Measurements from ENCODE around the gene DNAJC13.
A peak's percentile ranks its signal among the peaks of the same experiment; 100 is the strongest.

The DNAJC13 gene

DNA sequence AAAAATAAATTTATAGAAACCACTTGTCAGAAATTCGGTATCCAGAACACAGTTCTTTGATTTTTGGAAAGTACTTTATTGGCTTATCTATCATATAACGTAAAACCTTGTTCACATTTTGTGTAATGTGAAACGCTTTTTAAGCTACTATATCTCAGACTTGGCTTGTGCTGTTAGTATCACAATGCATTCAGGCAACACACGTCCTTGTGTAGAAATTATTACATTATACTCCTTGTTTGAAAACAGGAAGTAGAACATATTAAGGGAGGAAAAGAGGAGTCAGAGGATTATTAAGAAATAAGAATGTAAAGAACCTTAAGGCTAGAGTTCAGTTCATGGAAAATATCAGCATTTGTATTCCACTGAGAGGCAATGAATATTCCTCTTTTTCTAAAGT, 1.6 kb downstream of the DNAJC13 start:
- H3K4me3 ChIP-seq: peak overlapping the region; percentile 96
- H3K4me1 ChIP-seq: no peaks in the 10 kb centered on the region; the same call in 1 of the 2 replicates
- no peak for DNase-seq (ENCODE audit: low spot score in 2 of 2)
- in situ Hi-C loops (cut with MboI; ENCODE audit: low sequenced_read_pairs): no loop called here
- no peaks in the 10 kb centered on the region for H3K27me3 ChIP-seq (ENCODE audit: low read depth)
- H3K9me3 ChIP-seq: no peaks in the 10 kb centered on the region
- H3K36me3 ChIP-seq (replicated peaks): 0 out of 2 replicates have a peak, but pooled peaks cover 4% of the 10 kb centered on the region

DNA sequence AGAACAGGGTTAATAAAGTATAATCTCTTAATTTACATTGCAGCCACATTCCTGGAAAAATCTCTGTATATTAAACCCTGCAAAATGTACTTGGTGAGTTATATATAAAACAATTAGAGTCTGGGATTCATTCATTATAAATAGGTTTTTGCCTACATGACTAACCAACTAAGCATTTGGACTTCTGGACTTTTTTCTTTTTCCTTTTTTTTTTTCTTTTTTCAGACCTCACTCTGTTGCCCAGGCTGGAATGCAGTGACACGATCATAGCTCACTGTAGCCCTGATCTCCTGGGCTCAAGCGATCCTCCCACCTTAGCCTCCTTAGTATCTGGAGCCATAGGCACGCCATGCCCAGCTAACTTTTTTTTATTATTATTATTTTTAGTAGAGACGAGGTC, 4.5 kb downstream of the DNAJC13 start:
- in situ Hi-C loops (cut with MboI; ENCODE audit: low sequenced_read_pairs): no loop called here
- Histone ChIP-seq H3K4me3 (no peak overlapping the region), H3K27me3 (ENCODE audit: low read depth) (no peaks in the 10 kb centered on the region), H3K9me3 (no peaks in the 10 kb centered on the region), H3K36me3 (replicated peaks) (0 out of 2 replicates have a peak, but pooled peaks cover 4% of the 10 kb centered on the region), H3K4me1 (no peaks in the 10 kb centered on the region; the same call in 1 of the 2 replicates)
- no peak for DNase-seq (ENCODE audit: low spot score in 2 of 2)

DNA sequence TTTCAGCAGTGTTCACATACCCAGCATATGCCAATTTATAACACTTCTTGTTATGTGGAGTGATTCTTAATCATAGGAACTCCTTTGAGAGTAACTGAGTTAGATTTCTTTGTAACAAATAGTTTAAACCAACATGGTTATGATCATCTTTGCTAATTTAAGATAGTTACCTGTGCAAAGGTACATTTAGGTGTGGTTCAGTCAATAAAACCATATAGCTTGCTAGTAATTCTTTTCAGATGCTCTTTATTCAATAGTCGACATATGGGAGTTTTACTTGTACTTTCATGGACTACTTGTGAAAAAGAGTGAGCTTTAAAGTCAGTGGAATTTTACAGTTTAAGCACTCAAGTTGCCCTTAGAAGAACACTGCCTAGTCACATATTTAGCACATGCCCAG, 5.2 kb downstream of the DNAJC13 start:
- no peaks in the 10 kb centered on the region for H3K27me3 ChIP-seq (ENCODE audit: low read depth)
- H3K4me1 ChIP-seq: no peaks in the 10 kb centered on the region; the same call in 1 of the 2 replicates
- DNase-seq (ENCODE audit: low spot score in 2 of 2): no peak
- no peaks in the 10 kb centered on the region for H3K9me3 ChIP-seq
- H3K4me3 ChIP-seq: no peak overlapping the region
- in situ Hi-C loops (cut with MboI; ENCODE audit: low sequenced_read_pairs): no loop called here
- H3K36me3 ChIP-seq (replicated peaks): 0 out of 2 replicates have a peak, but pooled peaks cover 2% of the 10 kb centered on the region

DNA sequence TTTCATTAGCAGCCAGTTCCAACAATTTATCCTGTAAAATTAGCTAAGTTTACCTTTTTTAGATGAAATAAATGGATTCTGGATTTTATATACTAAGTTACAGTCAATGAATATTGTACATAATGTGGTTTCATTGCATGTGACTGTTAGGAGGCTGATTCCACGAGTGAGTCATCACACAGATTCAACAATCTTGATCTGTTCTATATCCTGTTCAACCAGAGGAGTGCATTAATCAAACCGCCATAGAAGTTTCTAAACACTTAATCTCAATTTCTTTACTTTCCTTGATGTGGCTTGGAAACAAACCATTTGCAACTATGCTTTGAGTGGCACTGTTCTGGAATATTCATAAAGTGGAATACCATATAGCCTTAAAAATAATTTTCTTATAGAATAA, 15.3 kb downstream of the DNAJC13 start:
- no peak for DNase-seq (ENCODE audit: low spot score in 2 of 2)
- in situ Hi-C loops (cut with MboI; ENCODE audit: low sequenced_read_pairs): no loop called here
- H3K36me3 ChIP-seq (replicated peaks): no peaks in the 10 kb centered on the region
- no peaks in the 10 kb centered on the region for H3K4me1 ChIP-seq
- H3K27me3 ChIP-seq (ENCODE audit: low read depth): no peaks in the 10 kb centered on the region
- no peak overlapping the region for H3K4me3 ChIP-seq
- no peaks in the 10 kb centered on the region for H3K9me3 ChIP-seq

DNA sequence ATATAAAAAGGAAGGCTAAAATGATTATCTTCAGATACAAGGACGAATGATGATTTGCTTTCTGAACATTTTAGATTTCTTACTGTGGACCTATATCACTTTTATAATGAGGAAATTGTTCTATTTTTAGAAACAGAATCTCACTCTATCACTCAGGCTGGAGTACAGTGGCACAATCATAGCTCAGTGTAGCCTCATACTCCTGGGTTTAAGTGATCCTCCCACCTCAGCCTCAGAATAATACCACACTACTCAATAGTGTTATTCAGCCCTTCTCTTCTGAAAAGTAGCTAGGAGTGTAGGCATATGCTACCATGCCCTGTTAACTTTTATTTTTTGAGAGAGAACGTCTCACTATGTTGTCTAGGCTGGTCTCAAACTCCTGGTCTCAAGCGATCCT, 15.8 kb downstream of the DNAJC13 start:
- no peak for DNase-seq (ENCODE audit: low spot score in 2 of 2)
- Histone ChIP-seq H3K4me3 (no peak overlapping the region), H3K36me3 (replicated peaks) (no peaks in the 10 kb centered on the region), H3K9me3 (no peaks in the 10 kb centered on the region), H3K4me1 (no peaks in the 10 kb centered on the region), H3K27me3 (ENCODE audit: low read depth) (no peaks in the 10 kb centered on the region)
- in situ Hi-C loops (cut with MboI; ENCODE audit: low sequenced_read_pairs): no loop called here

DNA sequence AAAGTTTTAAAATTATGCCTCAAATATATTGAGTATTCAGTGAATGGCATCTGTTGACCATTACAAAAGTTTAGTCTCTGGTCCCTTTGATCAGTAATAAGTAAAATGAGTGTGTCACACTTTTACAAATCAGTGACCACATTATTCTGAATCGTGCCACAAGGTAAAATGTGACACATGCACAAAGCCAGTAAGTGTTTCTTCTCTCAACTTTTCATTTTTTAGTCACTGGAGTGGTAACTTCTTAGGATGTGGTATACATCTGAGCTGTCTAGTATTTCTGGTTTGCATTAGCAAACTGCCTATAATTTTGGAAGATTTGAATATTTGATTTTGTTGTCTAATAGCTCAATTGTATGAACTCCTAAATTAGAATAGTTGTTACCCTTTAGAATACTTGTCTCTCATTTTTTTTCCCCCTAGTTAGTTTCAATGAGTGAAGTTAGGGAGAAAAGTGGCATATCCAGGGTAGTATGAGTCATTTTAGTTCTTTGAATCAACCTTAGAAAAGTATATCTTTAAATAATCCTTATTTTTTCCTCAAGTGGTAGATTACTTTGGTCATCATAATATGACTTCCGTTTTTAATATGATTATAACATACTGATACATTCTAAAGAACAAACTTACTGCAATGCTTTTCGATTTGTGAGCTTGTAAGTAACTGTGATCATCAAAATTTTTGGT, 18.1 kb downstream of the DNAJC13 start:
- Histone ChIP-seq H3K4me1 (no peaks in the 10 kb centered on the region), H3K27me3 (ENCODE audit: low read depth) (no peaks in the 10 kb centered on the region), H3K4me3 (no peak overlapping the region), H3K9me3 (no peaks in the 10 kb centered on the region), H3K36me3 (replicated peaks) (no peaks in the 10 kb centered on the region; the same call in 1 of the 2 replicates)
- in situ Hi-C loops (cut with MboI; ENCODE audit: low sequenced_read_pairs): no loop called here
- DNase-seq (ENCODE audit: low spot score in 2 of 2): no peak

DNA sequence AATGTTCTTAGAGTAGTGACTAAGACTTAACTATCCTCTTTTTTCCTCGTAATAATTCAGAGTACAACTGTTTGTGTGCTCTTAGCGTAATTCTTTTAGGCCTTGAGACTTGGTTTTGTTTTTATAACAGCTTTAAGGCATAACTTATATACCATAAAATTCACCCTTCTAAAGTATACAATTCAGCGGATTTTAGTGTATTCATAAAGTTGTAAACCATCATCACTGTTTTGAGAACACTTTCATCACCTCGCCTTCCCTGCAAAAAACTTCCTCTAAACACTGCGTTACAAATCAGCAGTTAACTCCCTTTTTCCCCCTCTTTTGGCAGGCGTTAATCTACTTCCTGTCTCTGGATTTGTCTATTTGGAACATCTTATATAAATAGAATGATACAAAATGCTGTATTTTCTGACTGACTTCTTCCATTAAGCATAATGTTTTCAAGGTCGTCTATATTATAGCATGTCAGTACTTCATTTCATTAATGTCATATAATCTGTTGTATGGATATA, 18.7 kb downstream of the DNAJC13 start:
- no peak for DNase-seq (ENCODE audit: low spot score in 2 of 2)
- no peaks in the 10 kb centered on the region; the same call in 1 of the 2 replicates for H3K36me3 ChIP-seq (replicated peaks)
- no peaks in the 10 kb centered on the region for H3K9me3 ChIP-seq
- in situ Hi-C loops (cut with MboI; ENCODE audit: low sequenced_read_pairs): no loop called here
- no peaks in the 10 kb centered on the region for H3K4me1 ChIP-seq
- no peaks in the 10 kb centered on the region for H3K27me3 ChIP-seq (ENCODE audit: low read depth)
- H3K4me3 ChIP-seq: no peak overlapping the region

DNA sequence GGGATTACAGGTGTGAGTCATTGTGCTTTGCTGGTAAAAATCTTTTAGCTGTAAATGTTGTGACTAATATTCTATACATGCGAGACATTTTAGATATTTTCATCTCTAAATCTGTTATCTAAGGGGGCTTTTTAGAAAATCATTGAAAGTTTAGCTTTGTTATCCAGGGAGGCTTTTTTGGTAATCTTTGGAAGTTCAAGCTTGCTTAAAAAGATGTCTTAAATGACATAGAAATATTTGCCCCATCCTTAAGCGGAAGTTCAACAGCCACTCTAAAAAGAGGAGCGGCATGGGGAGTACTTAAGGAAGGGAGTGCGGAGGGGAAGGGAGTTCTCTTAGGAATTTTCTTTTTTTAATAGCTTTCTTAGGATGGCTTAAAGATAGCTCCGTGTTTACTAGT, 26.1 kb downstream of the DNAJC13 start:
- in situ Hi-C loops (cut with MboI; ENCODE audit: low sequenced_read_pairs): no loop called here
- no peak for DNase-seq (ENCODE audit: low spot score in 2 of 2)
- Histone ChIP-seq H3K36me3 (replicated peaks) (no peaks in the 10 kb centered on the region; the same call in 1 of the 2 replicates), H3K9me3 (no peaks in the 10 kb centered on the region), H3K4me3 (no peak overlapping the region), H3K4me1 (peaks cover 4% of the 10 kb centered on the region; the same call in 1 of the 2 replicates), H3K27me3 (ENCODE audit: low read depth) (no peaks in the 10 kb centered on the region)

DNA sequence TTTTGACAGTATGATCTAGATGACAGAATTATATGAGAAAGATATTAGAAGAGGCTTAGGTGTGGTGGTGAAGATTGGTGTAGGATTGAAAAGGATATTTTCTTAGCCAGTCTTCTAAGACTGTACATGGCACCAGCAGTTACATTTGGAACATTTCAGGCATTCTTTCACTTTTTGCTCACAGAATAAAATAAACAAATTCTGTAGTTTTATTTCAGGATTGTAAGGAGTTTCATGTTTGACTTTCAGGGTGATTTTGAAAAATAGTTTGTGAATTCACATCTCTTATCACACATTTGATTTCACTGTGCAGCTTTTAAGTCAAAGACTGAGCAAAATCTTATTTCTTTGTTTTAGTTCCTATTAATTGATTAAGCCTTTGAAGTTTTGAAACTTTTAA, 27.1 kb downstream of the DNAJC13 start:
- Histone ChIP-seq H3K4me1 (peaks cover 4% of the 10 kb centered on the region; the same call in 1 of the 2 replicates), H3K9me3 (no peaks in the 10 kb centered on the region), H3K4me3 (no peak overlapping the region), H3K27me3 (ENCODE audit: low read depth) (no peaks in the 10 kb centered on the region), H3K36me3 (replicated peaks) (no peaks in the 10 kb centered on the region; the same call in 1 of the 2 replicates)
- in situ Hi-C loops (cut with MboI; ENCODE audit: low sequenced_read_pairs): no loop called here
- no peak for DNase-seq (ENCODE audit: low spot score in 2 of 2)

DNA sequence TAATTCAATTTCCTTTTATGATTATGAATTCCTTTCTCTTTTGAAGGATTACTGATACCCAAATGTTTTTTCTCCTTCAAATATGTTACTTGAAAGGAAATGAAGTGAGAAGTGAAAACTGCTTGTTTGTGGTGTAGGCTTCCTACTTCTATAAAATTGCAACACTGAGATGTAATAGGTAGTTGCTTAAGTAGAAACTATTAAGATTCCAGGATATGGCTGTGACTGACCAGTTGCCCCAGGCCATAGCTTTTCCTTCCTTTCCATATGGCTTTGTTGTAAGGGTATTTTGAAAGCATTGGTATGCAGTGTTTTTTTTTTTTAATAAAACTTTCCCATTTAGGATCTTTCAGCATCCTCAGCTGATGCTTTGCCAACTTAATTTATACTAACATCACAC, 28.5 kb downstream of the DNAJC13 start:
- peaks cover 4% of the 10 kb centered on the region; the same call in 1 of the 2 replicates for H3K4me1 ChIP-seq

DNA sequence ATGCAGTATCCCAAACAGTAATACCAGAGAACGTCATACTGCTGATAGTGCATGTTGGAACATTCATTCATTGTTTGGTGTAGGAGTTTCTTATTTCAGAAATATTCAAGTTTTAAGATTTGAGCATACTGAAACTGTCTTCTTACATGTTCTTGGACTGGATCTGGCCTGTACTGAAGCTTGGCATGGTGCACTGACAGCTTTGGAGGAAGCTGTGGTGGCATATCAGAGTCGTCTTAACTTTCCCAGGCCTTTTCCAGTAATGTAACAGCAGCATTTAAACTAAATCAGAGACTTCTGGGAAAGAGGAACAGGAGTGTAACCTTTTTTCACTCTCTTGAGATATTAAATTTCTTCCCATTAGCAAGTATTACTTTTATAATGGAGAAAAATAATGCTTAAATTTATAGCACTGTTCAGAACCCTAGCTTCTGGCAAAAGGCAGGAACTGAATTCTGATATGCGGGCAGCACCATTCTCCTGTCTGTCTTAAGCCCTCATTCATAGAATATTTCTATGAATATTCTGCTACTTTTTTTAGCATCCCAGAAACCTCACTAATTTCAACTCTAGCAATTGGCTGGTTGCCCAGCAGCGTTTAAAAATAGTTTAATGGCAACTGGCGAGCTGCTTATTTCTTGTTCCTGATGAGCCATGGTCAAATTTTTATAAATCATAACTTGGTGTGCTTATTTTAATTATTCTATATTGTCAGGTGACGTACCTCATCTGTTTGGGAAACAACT, 31.1 kb downstream of the DNAJC13 start:
- H3K4me3 ChIP-seq: no peak overlapping the region
- in situ Hi-C loops (cut with MboI; ENCODE audit: low sequenced_read_pairs): no loop called here
- DNase-seq (ENCODE audit: low spot score in 2 of 2): no peak

More for the DNA sequence above, 28.5 kb downstream of the DNAJC13 start:
- Histone ChIP-seq H3K27me3 (ENCODE audit: low read depth) (no peaks in the 10 kb centered on the region), H3K4me3 (no peak overlapping the region), H3K9me3 (no peaks in the 10 kb centered on the region), H3K36me3 (replicated peaks) (no peaks in the 10 kb centered on the region)
- DNase-seq (ENCODE audit: low spot score in 2 of 2): peak; percentile 47 to 50
- in situ Hi-C loops (cut with MboI; ENCODE audit: low sequenced_read_pairs): no loop called here

DNA sequence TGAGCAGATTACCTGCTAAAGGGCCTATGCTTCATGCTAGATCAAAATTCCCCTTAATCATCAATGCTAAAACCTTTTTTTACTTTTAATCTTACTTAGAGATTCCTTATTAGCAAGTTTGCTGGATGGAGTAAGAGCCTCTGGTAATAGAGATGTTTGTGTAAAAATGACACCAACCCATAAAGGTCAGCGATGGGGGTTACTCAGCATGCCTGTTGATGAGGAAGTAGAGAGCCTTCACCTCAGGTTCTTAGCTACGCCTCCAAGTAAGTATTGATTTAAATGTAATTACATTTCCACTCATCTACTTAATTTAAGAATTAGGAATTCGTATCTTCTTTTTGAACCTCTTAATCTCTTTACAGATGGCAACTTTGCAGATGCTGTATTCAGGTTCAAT, 38.8 kb downstream of the DNAJC13 start:
- no peak for DNase-seq (ENCODE audit: low spot score in 2 of 2)
- H3K4me1 ChIP-seq: no peaks in the 10 kb centered on the region
- in situ Hi-C loops (cut with MboI; ENCODE audit: low sequenced_read_pairs): no loop called here
- peaks cover 36% of the 10 kb centered on the region for H3K36me3 ChIP-seq (replicated peaks)
- H3K4me3 ChIP-seq: no peak overlapping the region
- H3K9me3 ChIP-seq: no peaks in the 10 kb centered on the region
- H3K27me3 ChIP-seq (ENCODE audit: low read depth): no peaks in the 10 kb centered on the region

More for the DNA sequence above, 31.1 kb downstream of the DNAJC13 start:
- Histone ChIP-seq H3K9me3 (no peaks in the 10 kb centered on the region), H3K27me3 (ENCODE audit: low read depth) (no peaks in the 10 kb centered on the region), H3K4me1 (peaks cover 4% of the 10 kb centered on the region; the same call in 1 of the 2 replicates), H3K36me3 (replicated peaks) (no peaks in the 10 kb centered on the region; the same call in 1 of the 2 replicates)

DNA sequence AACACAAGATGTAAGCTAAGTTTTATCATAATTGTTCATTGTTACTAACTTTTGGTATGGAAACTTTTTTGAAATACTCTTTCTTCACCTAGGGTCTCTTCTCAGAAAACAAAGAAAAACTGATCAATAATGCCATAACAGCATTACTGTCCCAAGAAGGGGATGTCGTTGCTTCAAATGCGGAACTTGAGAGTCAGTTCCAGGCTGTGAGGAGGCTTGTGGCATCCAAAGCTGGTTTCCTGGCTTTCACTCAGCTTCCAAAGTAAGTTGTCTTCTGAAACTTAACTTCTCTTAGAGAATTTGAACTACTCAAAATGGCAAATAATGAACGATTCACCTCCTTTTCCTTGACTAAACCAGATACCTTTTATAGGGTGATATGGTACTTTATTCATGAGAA, 39.3 kb downstream of the DNAJC13 start:
- no peaks in the 10 kb centered on the region for H3K27me3 ChIP-seq (ENCODE audit: low read depth)
- no peak for DNase-seq (ENCODE audit: low spot score in 2 of 2)
- H3K36me3 ChIP-seq (replicated peaks): peaks cover 41% of the 10 kb centered on the region
- H3K4me1 ChIP-seq: no peaks in the 10 kb centered on the region
- in situ Hi-C loops (cut with MboI; ENCODE audit: low sequenced_read_pairs): no loop called here
- no peaks in the 10 kb centered on the region for H3K9me3 ChIP-seq
- H3K4me3 ChIP-seq: no peak overlapping the region

DNA sequence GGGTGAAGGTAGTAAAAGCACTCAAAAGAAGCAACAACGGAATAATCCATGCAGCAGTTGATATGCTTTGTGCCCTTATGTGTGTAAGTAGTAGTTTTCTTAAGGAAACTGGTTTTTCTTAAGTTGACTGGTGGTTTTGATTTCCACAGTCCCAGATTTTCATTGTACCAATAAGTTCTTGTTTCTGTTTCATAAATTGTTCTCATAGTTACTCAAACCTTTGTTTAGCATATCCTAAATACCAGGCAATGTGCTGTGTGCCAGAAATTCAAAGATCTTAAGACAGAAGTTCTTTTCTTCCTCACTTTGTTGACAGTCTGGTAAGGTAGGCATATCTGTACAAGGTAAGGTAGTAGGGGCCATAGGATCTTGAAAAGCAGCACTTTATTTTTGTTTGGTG, 40.0 kb downstream of the DNAJC13 start:
- in situ Hi-C loops (cut with MboI; ENCODE audit: low sequenced_read_pairs): no loop called here
- H3K4me1 ChIP-seq: no peaks in the 10 kb centered on the region
- no peak for DNase-seq (ENCODE audit: low spot score in 2 of 2)
- H3K36me3 ChIP-seq (replicated peaks): peaks cover 41% of the 10 kb centered on the region
- no peaks in the 10 kb centered on the region for H3K27me3 ChIP-seq (ENCODE audit: low read depth)
- H3K9me3 ChIP-seq: no peaks in the 10 kb centered on the region
- H3K4me3 ChIP-seq: no peak overlapping the region

All from HAP-1 (cell line).